Retinal pigment epithelial cell (primary cell): ENCODE measurements around the gene ACER3.

ENCODE experiments used
- DNase-seq: peaks from one replicate; pipeline ENCODE4 v3.0.0-alpha.2; 2010; ENCODE audit warnings: low read depth
- H3K4me3 ChIP-seq: 2 replicates; pipeline ENCODE4 v1.5.1; 2011; ENCODE audit warnings: mild to moderate bottlenecking, low read length, control low read depth, moderate library complexity
- CTCF ChIP-seq: conservative IDR thresholded peaks from 2 replicates; pipeline ENCODE4 v1.5.1; 2011; ENCODE audit warnings: low read depth, low read length, control low read depth, inconsistent platforms

The ACER3 gene

DNA sequence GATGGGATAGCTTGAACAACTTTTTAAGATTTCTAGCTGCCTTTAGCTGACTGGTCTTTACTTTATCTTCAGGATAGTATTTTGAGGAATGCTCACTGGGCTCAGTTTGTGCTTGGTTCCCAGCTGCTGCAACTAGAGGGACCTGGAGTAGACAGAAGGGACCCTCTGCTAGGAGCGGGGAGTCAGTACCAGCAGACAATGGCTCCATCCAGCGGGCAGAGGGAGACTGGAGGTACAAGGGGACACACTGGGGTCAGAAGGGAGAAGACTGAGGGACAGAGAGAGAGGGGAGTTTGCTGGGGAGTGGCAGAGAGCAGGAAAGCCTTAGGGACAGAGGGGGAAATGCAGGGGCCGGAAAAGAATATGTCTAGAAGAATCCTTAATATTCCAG is 22.0 kb upstream of the ACER3 start:
- no peak for DNase-seq
- H3K4me3 ChIP-seq = no peak overlapping the region
- peak; percentile 37 for TF ChIP-seq CTCF

GRCh38 chr11:76839311-76839710 is 21.4 kb upstream of the ACER3 start:
- no peak for DNase-seq
- no peak overlapping the region for H3K4me3 ChIP-seq
- TF ChIP-seq CTCF = no peak

DNA sequence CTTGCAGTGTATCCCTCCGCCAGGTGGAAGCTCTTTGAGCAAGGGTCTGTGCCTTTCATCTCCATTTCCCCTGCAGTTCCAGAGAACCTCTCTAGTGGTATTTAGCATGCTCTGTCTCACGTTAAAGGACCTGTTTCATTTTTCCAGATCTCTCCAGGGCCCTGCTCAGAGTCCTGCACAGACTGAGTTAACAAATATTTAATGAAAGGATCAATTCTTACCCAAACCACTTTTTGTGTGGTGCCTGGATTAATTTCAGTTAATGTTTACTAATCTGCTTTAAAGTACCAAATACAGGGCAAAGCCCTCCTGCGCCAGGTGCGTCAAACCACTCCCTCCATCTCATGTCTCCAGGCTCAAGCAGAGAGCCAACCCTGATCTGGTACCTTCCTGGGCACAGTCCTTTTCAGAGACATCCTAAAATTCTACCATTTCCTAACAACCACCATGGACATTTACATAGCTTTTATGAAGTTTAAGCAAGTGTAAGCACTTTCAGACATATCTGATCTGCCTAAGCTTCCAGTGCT is 18.7 kb upstream of the ACER3 start:
- TF ChIP-seq CTCF = no peak
- DNase-seq = no peak
- no peak overlapping the region for H3K4me3 ChIP-seq

GRCh38 chr11:76843907-76844306 is 16.8 kb upstream of the ACER3 start:
- H3K4me3 ChIP-seq = no peak overlapping the region
- DNase-seq = no peak
- no peak for TF ChIP-seq CTCF

DNA sequence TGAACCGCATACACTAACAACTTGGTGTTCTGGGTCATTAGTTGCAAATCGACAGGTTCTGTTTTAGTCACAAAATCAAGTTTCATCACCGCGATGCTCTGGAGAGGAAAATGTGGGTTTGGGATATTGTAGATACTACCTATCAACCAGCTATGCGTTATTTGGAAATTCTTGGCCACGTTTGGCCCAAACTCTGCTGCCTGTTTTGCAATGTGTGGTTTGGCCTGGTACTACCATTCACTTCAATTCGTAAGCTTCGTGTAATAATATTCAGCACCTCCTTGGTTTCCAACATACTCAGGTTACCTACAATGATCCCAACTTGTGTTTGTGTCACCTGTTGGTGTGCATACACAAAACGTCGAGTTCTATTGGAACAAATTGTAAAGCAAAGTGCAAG is 16.2 kb upstream of the ACER3 start:
- no peak overlapping the region for H3K4me3 ChIP-seq
- TF ChIP-seq CTCF = no peak
- no peak for DNase-seq

DNA sequence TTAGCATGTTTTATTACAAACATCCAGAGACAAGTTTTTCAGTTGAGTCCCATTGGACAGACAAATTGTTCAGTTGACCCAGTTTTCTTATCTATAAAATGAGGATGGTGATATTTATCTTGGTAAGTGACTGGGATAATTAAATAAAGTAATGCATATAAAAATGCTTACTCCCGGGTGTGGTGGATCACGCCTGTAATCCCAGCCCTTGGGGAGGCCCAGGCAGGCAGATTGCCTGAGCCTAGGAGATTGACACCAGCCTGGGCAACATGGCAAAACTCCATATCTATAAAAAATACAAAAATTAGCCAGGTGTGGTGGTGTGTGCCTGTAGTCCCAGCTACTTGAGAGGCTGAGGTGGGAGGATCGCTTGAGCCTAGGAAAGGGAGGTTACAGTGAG is 15.6 kb upstream of the ACER3 start:
- TF ChIP-seq CTCF = no peak
- DNase-seq = no peak
- H3K4me3 ChIP-seq = no peak overlapping the region

DNA sequence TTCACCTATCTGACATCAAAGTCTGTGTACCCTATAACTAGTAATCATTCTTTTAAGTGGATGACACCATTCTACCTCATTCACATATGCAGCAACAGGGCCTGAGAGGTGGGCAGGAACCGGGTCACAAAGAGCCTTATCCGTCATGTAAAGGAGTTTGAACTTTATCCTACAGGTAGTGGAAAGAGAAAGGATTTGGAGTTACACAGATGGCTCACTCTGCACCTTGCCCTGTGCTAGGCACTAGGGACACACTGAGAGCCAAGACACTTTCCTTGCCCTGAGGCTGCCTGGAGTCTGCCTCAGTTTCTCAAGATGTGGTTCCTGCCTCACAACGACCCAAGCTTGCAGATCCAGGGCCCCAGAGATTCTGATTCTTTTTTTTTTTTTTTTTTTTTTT is 14.3 kb upstream of the ACER3 start:
- no peak for TF ChIP-seq CTCF
- DNase-seq = no peak
- no peak overlapping the region for H3K4me3 ChIP-seq
